GM12873 (cell line): ENCODE measurements around the gene MORC1.

Experiments used
- TF ChIP-seq, protein P1 (sequence below): IDR thresholded peaks from 2 replicates; pipeline ENCODE4 v1.5.1; 2012; ENCODE audit warnings: low read depth, mild to moderate bottlenecking, moderate library complexity, low read length, control low read depth; ENCODE audit not compliant: insufficient read depth; ENCODE audit errors: missing control alignments

The MORC1 gene, protein sequence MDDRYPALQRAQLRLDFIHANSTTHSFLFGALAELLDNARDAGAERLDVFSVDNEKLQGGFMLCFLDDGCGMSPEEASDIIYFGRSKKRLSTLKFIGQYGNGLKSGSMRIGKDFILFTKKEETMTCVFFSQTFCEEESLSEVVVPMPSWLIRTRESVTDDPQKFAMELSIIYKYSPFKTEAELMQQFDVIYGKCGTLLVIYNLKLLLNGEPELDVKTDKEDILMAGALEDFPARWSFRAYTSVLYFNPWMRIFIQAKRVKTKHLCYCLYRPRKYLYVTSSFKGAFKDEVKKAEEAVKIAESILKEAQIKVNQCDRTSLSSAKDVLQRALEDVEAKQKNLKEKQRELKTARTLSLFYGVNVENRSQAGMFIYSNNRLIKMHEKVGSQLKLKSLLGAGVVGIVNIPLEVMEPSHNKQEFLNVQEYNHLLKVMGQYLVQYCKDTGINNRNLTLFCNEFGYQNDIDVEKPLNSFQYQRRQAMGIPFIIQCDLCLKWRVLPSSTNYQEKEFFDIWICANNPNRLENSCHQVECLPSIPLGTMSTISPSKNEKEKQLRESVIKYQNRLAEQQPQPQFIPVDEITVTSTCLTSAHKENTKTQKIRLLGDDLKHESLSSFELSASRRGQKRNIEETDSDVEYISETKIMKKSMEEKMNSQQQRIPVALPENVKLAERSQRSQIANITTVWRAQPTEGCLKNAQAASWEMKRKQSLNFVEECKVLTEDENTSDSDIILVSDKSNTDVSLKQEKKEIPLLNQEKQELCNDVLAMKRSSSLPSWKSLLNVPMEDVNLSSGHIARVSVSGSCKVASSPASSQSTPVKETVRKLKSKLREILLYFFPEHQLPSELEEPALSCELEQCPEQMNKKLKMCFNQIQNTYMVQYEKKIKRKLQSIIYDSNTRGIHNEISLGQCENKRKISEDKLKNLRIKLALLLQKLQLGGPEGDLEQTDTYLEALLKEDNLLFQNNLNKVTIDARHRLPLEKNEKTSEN

DNA sequence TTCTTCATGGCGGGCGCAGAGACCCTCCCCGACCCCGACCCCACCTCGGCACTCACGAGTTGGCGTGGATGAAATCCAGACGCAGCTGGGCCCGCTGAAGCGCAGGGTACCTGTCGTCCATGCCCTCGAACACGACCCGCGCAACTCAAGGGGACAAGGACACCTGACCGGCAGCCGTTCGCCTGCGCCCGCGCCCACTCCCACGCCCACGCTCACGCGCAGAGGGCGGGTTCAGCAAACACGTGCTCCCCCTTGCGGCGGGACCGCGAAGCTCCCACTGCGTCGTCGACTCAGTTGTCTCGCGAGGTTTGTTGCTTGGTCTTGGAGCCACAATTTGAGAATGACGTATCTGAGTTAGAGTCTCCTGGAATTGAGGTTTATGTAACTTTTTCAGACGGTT lies at the start of gene MORC1:
Gene MORC1, minus strand, starts transcription at position 196 of the 400 bp plus-strand sequence. Its CDS starts 75 bp downstream, at position 121.
- TF ChIP-seq, protein P1, sequence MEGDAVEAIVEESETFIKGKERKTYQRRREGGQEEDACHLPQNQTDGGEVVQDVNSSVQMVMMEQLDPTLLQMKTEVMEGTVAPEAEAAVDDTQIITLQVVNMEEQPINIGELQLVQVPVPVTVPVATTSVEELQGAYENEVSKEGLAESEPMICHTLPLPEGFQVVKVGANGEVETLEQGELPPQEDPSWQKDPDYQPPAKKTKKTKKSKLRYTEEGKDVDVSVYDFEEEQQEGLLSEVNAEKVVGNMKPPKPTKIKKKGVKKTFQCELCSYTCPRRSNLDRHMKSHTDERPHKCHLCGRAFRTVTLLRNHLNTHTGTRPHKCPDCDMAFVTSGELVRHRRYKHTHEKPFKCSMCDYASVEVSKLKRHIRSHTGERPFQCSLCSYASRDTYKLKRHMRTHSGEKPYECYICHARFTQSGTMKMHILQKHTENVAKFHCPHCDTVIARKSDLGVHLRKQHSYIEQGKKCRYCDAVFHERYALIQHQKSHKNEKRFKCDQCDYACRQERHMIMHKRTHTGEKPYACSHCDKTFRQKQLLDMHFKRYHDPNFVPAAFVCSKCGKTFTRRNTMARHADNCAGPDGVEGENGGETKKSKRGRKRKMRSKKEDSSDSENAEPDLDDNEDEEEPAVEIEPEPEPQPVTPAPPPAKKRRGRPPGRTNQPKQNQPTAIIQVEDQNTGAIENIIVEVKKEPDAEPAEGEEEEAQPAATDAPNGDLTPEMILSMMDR: no peak

DNA sequence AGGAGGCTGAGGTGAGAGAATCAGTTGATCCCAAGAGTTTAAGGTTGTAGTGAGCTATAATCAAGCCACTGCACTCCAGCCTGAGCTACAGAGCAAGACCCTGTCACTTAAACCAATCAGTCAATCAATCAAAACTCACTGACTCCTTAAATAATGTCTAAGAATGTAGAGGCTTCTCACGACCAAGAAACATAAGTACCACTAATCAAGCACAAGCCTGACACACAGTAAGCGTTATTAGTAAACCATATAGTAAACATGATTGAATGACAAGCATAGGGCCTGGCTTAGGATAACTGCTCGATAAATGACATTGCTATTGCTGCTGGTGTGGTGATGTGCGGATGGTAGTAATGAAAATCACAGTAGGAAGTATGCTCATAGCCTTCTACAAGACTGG lies 48.0 kb upstream of the MORC1 start:
- TF ChIP-seq, protein P1: no peak

DNA sequence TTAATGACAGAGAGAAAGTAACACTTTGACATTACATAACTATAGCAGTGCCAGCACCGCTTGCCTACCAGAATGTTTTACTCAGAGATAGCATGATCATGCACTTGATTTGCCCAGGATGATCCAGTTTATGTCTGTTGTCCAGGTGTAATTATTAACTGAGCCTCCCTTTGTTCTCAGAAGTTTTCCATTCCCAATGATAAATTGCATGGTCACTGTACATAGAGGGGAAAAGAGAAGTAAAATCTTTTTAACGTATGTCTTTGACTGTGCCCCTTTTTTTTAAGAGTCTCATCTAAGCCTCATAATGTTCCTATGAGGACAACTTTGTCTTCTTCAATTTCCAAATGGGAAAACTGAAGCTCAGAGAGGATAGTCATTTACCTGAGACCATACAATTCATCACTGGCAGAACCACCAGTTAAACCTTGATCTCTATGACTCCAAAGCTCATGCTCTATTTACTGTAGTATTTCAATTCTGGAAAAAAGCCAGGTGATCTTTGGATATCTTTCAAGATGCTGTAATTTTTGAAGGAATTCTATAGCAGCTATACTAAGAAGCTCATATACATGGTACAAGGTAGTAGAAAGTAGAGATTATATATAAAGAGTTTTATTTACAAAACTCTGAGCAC lies 43.7 kb upstream of the MORC1 start:
- TF ChIP-seq, protein P1: no peak

DNA sequence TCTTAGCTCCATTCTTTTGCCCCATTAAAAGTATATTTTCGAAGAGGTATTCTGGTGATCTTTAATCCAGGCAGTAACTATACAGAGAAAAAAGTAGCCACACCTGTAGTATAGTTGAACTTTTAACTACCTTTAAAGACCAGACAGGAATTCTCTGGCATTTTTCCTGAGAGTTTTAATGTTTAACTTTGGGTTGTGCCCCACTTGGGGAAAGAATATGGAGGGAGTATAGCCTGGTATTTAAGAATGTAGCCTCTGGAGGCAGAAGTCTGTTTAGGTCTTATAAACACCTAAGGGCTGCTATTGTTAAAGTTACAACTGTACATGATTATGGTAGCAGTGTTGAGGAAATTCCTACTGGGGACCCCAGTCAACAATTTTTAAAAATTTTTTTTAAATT lies 37.9 kb upstream of the MORC1 start:
- TF ChIP-seq, protein P1: no peak

DNA sequence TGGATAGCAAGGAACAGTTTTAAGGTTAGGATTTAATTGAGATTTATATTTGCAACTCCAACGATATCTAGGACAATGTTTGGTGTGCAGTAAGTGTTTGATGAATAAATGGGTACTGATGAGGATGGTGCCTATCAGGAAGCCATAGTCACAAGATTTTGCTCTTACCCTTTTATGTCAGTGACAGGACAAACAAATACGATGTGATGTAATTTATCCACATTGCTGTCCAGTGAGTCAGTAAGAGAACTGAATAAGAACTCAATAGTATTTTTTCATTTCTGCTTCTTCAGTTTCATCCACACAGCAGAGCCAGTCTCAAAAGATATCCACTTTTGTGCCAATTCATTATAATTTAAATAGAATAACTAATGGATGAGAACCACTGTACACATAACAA lies 37.0 kb upstream of the MORC1 start:
- TF ChIP-seq, protein P1: no peak

DNA sequence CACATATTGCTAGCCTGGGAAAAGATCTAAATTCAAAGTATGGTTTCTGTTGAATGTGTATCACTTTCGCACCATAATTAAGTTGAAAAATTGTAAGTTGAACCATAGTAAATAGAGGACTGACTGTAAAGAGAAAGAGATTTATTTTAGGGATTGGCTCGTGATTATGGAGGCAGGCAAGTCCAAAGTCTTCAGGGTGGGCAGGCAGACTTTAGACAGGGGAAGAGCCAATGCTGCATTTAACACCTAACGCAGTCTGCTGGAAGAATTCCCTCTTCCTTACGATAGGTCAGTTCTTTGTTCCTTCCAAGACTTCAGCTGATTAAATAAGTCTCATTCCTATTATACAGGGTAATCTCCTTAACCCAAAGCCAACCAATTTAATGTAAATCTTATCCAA lies 34.4 kb upstream of the MORC1 start:
- TF ChIP-seq, protein P1: no peak
